WTC11 (cell line): ENCODE measurements around the gene C3orf22.

Experiments used
- ATF1 ChIP-seq: sonication (generic); formaldehyde crosslinking; IDR thresholded peaks from 2 replicates; pipeline ENCODE4 v1.8.1; 2023; ENCODE audit warnings: mild to moderate bottlenecking, moderate library complexity, missing genetic modification reagents
- CTCF ChIP-seq: fragments of 200-600 bp; IDR thresholded peaks from 2 replicates; pipeline ENCODE4 v1.8.0; 2022; ENCODE audit warnings: antibody characterized with exemption
- E2F1 ChIP-seq: sonication (generic); formaldehyde crosslinking; IDR thresholded peaks from 2 replicates; pipeline ENCODE4 v1.8.0; 2022; ENCODE audit warnings: mild to moderate bottlenecking, missing genetic modification reagents
- MAX ChIP-seq: sonication (generic); formaldehyde crosslinking; IDR thresholded peaks from 2 replicates; pipeline ENCODE4 v1.8.0; 2022; ENCODE audit warnings: mild to moderate bottlenecking, missing genetic modification reagents
- NR3C1 ChIP-seq: sonication (generic); formaldehyde crosslinking; conservative IDR thresholded peaks from 2 replicates; pipeline ENCODE4 v1.8.1; 2023; ENCODE audit warnings: low read depth, mild to moderate bottlenecking, missing genetic modification reagents
- TCF7 ChIP-seq: sonication (generic); formaldehyde crosslinking; IDR thresholded peaks from 2 replicates; pipeline ENCODE4 v1.8.0; 2022; ENCODE audit warnings: mild to moderate bottlenecking, low read depth, missing genetic modification reagents, moderate library complexity

- TF ChIP-seq CTCF (no peak), TCF7 (CRISPR knock-in tag) (no peak), E2F1 (CRISPR knock-in tag) (no peak), ATF1 (CRISPR knock-in tag) (no peak), NR3C1 (CRISPR knock-in tag) (no peak), MAX (no peak)
These were observed 9.9 kb downstream of the C3orf22 start for GRCh38 chr3:126548556-126549466.
